ENCODE data around the gene OLA1. TPM values are rescaled to one million over a fixed set of nuclear protein-coding genes. Genes with fewer than 3 reads are reported as not detected.

The OLA1 gene
- total RNA-seq, 2 experiments from 2014 or later = 64.3 to 83.1 TPM

DNA sequence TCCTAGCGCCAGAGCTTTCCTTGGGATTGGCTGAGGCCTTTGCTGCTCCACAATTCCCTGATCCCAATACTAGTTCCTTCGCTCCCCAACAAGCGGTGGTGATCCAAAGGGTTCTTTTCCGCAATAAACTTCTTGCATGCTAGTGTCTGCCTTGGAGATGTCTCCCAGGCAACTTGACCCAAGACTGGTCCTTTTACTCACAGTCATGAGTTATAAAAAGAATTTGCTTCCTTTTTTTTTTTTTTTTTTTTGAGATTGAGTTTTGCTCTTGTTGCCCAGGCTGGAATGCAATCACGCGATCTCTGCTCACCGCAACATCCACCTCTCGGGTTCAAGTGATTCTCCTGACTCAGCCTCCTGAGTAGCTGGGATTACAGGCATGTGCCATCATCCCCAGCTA lies 193.4 kb downstream of the OLA1 start:
- CTCF ChIA-PET = interaction anchor here (0.7 kb wide), 1 partner anchor 534 kb away, joined by 3 read pairs; no protein-coding TSS in a partner anchor
- Mint-ChIP-seq H3K4me3 (no peak overlapping the region), H3K36me3 (peaks cover 3% of the 10 kb centered on the region), H3K27ac (no peak overlapping the region), H3K27me3 (peaks cover 7% of the 10 kb centered on the region), H3K9me3 (ENCODE audit: low read depth) (peaks cover 10% of the 10 kb centered on the region), H3K4me1 (no peaks in the 10 kb centered on the region)
- no peak for DNase-seq
- no peak for ATAC-seq

DNA sequence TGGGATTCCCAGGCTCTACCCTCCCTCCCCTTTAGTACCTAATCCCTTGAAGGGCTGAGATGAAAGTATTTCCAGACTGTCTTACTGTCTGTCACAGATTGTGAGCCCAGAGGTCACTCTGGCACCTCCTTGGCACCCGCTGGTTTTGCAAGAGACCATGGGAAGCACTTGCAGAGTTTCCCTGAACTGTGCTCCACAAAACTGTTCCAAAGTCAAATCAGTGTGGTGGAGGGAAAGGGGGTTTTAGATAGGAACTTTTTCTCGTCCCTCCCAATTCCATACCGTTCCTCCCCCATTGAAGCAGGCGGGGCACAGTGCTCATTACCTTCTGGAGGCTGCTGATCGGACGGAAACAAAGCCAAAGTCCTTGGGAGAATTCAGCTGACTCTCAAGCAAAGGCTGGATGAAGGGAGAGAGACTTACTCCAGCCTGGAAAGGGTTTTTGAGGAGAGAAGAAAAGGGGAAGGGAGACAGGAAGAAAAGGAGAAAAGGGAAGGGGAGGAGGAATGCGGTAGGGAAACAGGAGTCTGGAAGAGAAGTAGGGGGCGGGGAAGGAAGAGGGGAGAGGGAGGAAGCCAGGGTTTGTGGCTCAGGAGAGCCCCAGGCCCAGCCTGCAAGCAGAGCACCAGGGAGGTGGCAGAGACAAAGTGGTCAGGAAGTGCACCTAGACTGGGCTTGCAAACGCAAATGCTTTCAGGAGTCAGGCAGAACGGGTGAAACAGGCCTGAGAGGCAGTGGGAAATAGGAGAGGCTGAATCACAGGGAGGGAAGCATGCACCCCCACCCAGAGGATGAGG lies 194.8 kb downstream of the OLA1 start:
- Mint-ChIP-seq H3K36me3 (peaks cover 2% of the 10 kb centered on the region), H3K9me3 (ENCODE audit: low read depth) (peaks cover 3% of the 10 kb centered on the region), H3K4me1 (no peaks in the 10 kb centered on the region), H3K27ac (no peak overlapping the region), H3K4me3 (no peak overlapping the region), H3K27me3 (peaks cover 9% of the 10 kb centered on the region)
- ATAC-seq (no peak), DNase-seq (no peak)
- CTCF ChIA-PET = no interaction called here

DNA sequence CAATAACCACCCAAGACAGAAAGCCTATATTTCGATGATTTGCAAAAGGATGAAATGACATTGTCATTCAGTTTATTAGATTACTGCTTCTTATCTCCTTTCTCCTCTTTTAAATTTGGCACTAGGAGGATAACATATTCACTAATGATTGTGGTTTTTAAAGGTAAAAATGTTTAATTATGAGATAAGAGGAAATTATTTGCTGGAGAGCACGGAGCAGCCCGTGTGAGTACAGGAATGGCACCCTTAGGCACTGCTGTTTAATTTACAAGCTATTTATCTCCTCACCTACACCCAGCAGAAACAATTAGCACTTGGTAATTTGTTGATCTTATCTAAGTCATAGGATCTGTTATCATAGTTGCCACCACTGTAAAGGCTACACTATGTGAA lies 195.8 kb downstream of the OLA1 start:
- Mint-ChIP-seq H3K4me3 (no peak overlapping the region), H3K27ac (no peak overlapping the region), H3K27me3 (peaks cover 7% of the 10 kb centered on the region), H3K36me3 (no peaks in the 10 kb centered on the region), H3K4me1 (no peaks in the 10 kb centered on the region), H3K9me3 (ENCODE audit: low read depth) (no peaks in the 10 kb centered on the region)
- DNase-seq (no peak), ATAC-seq (no peak)
- CTCF ChIA-PET = no interaction called here

DNA sequence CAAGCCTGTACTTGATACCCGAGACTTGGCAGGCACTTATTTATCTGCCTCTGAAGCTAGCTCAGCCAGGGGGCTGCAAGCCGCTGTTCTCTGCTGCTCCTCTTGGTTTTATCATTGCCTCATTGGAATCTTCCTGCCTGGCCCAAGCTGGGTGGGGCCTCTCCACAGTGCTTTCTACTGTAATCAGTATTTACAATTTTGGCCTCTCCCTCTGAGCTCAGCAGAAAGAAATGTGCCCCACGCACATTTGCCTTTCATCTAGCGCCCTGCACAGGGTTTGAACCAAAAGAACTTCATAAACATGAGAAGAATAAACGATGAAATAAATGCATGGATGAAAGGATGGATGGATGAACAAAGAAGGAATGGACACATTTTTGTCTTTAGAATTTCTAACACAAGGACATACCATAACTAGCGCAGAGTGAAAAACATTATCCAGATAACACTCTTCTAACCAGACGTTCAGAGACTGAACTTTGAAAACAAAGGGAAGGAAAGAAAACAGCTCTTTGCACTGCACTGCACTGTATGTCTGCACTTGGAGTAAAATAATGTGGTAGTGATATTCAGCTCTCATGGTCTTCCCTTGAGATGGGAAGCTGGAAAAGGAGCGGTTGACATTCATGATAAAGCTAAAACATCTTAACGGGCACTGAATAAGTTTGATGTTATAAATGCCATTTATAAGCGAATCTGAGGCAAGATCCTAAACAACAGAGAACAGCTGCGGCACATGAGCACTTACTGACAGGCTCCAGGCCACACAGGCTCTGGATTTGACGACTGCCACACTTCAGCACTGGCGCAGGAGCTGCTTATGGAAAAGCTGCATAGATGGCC lies 196.4 kb downstream of the OLA1 start:
- CTCF ChIA-PET = no interaction called here
- H3K36me3 Mint-ChIP-seq = no peaks in the 10 kb centered on the region
- ATAC-seq (no peak), DNase-seq (no peak)
- H3K27me3 Mint-ChIP-seq = peaks cover 7% of the 10 kb centered on the region
- no peak overlapping the region for H3K4me3 Mint-ChIP-seq
- H3K27ac Mint-ChIP-seq = no peak overlapping the region
- H3K9me3 Mint-ChIP-seq (ENCODE audit: low read depth) = no peaks in the 10 kb centered on the region
- no peaks in the 10 kb centered on the region for H3K4me1 Mint-ChIP-seq

DNA sequence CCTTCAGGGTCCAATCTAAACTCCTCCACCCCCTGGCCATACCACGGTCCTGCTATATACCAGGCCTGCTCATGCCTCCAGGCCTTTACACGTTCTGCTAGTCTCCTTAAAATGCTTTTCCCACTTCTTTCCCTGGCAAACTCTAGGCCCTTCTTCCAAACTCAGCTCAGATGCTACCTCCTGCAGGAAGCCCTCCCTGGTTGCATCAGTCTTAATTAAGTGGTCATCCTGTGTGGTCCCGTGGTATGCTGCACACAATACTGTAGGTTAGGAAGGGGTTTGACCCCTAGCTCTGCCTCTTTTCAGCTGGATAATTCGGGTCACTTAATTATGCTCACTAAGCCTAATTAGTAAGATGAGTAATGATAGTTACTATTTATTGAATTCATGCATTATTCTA lies 197.3 kb downstream of the OLA1 start:
- ATAC-seq (no peak), DNase-seq (no peak)
- CTCF ChIA-PET = interaction anchor here (1.3 to 1.5 kb wide), 2 partner anchors 10 to 19 kb away, joined by 3 read pairs; no protein-coding TSS in a partner anchor
- no peak overlapping the region for H3K4me3 Mint-ChIP-seq
- no peak overlapping the region for H3K27ac Mint-ChIP-seq
- no peaks in the 10 kb centered on the region for H3K9me3 Mint-ChIP-seq (ENCODE audit: low read depth)
- H3K4me1 Mint-ChIP-seq = no peaks in the 10 kb centered on the region
- no peaks in the 10 kb centered on the region for H3K36me3 Mint-ChIP-seq
- H3K27me3 Mint-ChIP-seq = peaks cover 9% of the 10 kb centered on the region

DNA sequence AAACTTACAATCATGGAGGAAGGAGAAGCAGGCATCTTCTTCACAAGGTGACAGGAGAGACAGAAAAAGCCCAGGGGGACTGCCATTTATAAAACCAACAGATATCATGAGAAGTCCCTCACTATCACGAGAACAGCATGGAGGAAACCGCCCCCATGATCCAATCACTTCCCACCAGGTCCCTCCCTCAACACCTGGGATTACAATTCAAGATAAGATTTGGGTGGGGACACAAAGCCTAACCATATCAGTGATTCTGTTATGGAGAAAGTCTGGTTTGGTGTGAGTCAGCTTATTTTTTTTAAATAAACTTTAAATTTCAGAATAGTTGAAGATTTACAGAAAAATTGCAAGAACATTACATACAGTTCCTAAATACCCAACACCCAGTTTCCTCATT lies 198.4 kb downstream of the OLA1 start:
- peaks cover 12% of the 10 kb centered on the region for H3K27me3 Mint-ChIP-seq
- CTCF ChIA-PET = interaction anchor here (1.3 to 1.5 kb wide), 2 partner anchors 9 to 20 kb away, joined by 3 read pairs; no protein-coding TSS in a partner anchor
- no peaks in the 10 kb centered on the region for H3K4me1 Mint-ChIP-seq

DNA sequence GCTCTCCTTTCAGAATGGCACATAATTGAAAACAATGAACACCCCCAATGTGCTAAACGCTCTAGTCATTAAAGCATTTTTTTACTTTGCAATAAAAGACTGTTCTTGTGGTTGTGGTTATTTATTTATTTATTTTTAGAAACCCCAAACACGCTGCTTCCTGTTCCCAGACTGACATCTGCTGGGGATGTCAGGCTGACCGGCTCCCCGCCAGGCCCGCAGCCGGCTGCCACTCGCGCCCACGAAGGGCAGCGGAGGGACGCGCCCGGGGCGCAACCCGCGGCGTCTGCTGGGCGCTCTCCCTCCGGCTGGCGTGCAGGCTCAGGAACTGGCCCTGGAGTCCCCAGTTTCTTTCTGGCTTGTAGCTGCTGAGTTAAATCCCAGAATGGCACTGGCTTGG lies 200.1 kb downstream of the OLA1 start:
- H3K36me3 Mint-ChIP-seq = no peaks in the 10 kb centered on the region
- no peak for DNase-seq
- H3K4me1 Mint-ChIP-seq = peaks cover 6% of the 10 kb centered on the region
- CTCF ChIA-PET = no interaction called here
- no peak overlapping the region for H3K27ac Mint-ChIP-seq
- H3K27me3 Mint-ChIP-seq = peaks cover 14% of the 10 kb centered on the region
- no peak overlapping the region for H3K4me3 Mint-ChIP-seq
- H3K9me3 Mint-ChIP-seq (ENCODE audit: low read depth) = no peaks in the 10 kb centered on the region
- no peak for ATAC-seq

More for the DNA sequence above, 198.4 kb downstream of the OLA1 start:
- ATAC-seq (no peak), DNase-seq (no peak)
- Mint-ChIP-seq H3K4me3 (no peak overlapping the region), H3K9me3 (ENCODE audit: low read depth) (no peaks in the 10 kb centered on the region), H3K27ac (no peak overlapping the region), H3K36me3 (no peaks in the 10 kb centered on the region)

DNA sequence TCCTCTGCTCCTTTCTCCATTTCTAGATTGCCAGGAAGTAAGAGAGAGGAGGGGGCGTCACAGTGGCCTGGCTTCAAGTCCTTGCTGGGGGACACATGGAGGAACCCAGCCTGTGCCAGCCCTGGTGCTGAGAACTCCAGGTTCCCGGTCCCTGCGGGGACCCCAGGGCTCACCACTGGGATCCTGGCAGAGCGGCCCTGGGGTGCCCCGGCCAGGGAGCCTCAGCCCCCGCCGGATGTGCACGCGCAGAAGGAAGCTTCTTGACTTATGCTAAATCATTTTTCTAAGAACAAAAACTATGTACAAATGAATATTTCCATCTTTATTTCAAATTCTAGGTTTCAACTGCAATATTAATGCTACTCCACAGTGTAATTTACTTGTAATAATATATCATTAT lies 200.6 kb downstream of the OLA1 start:
- Mint-ChIP-seq H3K4me1 (peaks cover 7% of the 10 kb centered on the region), H3K4me3 (no peak overlapping the region), H3K36me3 (no peaks in the 10 kb centered on the region), H3K27me3 (peaks cover 14% of the 10 kb centered on the region), H3K9me3 (ENCODE audit: low read depth) (no peaks in the 10 kb centered on the region), H3K27ac (no peak overlapping the region)
- ATAC-seq = no peak
- CTCF ChIA-PET = no interaction called here
- DNase-seq = no peak

DNA sequence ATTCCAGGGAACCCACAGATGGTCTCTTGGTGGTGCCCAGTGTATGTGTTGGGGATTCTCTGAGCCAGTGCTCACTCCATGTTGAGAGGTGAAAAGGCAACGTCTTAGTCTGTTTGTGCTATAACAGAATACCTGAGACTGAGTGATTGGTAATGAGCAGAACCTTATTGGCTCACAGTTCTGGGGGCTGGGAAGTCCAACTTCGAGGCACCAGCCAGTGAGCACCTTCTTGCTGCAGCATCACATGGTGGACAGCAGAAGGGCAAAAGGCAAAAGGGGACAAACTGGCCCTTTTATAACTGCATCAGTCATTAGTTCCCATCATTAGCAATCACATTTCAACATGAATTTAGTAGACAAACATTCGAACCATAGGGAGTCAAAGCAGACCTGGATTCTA lies 202.2 kb downstream of the OLA1 start:
- CTCF ChIA-PET = no interaction called here

DNA sequence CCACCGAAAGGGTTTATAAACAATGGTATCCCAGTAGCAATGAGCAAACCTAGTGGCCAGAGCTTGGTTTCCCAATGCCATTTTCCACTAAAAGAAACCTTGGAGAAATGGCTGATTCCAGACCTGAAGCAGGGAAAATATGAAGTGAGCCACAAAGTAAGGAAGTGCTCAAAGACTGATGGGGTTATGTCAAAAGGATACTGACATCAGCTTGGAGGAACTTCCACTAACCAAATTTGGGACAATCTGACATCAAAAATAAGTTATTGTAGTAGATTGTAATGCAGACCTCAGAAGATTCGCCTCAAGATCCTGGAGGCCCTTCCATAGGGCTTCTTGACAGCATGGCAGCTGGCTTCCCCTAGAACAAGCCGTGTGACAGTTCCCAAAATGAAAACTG lies 203.8 kb downstream of the OLA1 start:
- peaks cover 12% of the 10 kb centered on the region for H3K4me1 Mint-ChIP-seq
- H3K27ac Mint-ChIP-seq = no peak overlapping the region
- H3K4me3 Mint-ChIP-seq = no peak overlapping the region
- CTCF ChIA-PET = no interaction called here
- DNase-seq = no peak
- no peak for ATAC-seq
- peaks cover 14% of the 10 kb centered on the region for H3K27me3 Mint-ChIP-seq
- H3K9me3 Mint-ChIP-seq (ENCODE audit: low read depth) = no peaks in the 10 kb centered on the region
- no peaks in the 10 kb centered on the region for H3K36me3 Mint-ChIP-seq

More for the DNA sequence above, 202.2 kb downstream of the OLA1 start:
- Mint-ChIP-seq H3K27me3 (peaks cover 14% of the 10 kb centered on the region), H3K4me1 (peaks cover 7% of the 10 kb centered on the region), H3K27ac (no peak overlapping the region), H3K4me3 (no peak overlapping the region), H3K36me3 (no peaks in the 10 kb centered on the region), H3K9me3 (ENCODE audit: low read depth) (no peaks in the 10 kb centered on the region)
- no peak for DNase-seq
- ATAC-seq = no peak

DNA sequence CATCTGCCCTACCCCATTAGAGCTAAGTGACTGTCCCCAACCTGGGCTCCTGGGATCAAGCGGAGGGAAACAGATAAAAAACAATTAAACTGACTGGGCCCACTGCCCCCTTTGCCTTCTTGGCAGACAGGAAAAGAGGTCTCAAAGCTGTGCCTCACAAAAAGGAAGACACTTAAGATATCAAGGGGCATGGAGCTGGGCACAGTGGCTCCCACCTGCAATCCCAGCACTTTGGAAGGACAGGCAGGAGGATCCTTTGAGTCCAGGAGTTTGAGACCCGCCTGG lies 208.0 kb downstream of the OLA1 start:
- no peak overlapping the region for H3K27ac Mint-ChIP-seq
- H3K9me3 Mint-ChIP-seq (ENCODE audit: low read depth) = no peaks in the 10 kb centered on the region
- no peak for ATAC-seq
- peaks cover 8% of the 10 kb centered on the region for H3K27me3 Mint-ChIP-seq
- peaks cover 19% of the 10 kb centered on the region for H3K4me1 Mint-ChIP-seq
- CTCF ChIA-PET = interaction anchor here (1.0 to 1.1 kb wide), 3 partner anchors 79 to 301 kb away, joined by 3 read pairs; no protein-coding TSS in a partner anchor
- H3K36me3 Mint-ChIP-seq = no peaks in the 10 kb centered on the region
- no peak for DNase-seq
- no peak overlapping the region for H3K4me3 Mint-ChIP-seq

DNA sequence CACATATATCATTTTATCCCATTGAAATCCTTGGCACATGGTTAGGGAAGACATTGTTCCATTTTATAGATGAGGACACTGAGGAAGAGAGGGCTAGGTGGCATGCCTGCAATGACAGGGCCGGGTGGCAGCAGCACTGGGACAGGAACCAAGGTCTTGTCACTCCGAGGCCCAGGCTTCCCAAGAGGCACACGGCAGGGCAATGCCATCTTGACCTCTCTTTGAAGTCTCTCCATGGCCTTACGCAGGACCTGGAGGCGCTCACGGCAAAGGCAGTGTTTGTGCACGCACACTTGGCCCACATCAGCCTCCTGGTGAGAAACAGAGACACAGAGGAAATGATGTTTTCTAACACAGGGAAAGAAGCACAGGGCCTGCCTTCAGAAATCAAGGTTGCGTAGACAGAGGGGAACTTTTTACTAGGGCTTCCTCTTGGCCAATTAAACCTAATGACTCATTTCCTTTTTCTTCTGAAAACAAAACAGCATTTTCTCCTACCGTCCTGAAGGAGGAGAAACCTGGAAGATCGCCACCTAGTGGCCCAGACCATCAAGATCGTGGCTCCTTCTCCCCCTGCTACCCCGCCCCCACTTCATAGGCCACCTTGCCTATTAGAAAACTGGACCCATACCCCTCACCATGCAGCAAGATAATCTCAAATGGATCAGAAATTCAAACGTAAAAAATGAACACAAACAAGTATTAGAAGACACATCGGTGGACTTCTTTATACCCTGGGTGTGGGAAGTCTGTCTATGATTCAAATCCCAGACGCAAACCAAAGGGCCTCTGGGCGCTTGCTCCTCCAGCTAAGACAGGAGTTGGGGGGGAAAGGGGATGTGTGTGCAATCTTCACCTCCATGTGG lies 208.5 kb downstream of the OLA1 start:
- ATAC-seq (peak; percentile 98), DNase-seq (peak; percentile 89)
- no peaks in the 10 kb centered on the region for H3K36me3 Mint-ChIP-seq
- peaks cover 4% of the 10 kb centered on the region for H3K27me3 Mint-ChIP-seq
- no peaks in the 10 kb centered on the region for H3K9me3 Mint-ChIP-seq (ENCODE audit: low read depth)
- H3K4me1 Mint-ChIP-seq = peaks cover 19% of the 10 kb centered on the region
- no peak overlapping the region for H3K4me3 Mint-ChIP-seq
- H3K27ac Mint-ChIP-seq = peak overlapping the region; percentile 83
- CTCF ChIA-PET = interaction anchor here (1.0 to 1.1 kb wide), 3 partner anchors 78 to 302 kb away, joined by 3 read pairs; no protein-coding TSS in a partner anchor

DNA sequence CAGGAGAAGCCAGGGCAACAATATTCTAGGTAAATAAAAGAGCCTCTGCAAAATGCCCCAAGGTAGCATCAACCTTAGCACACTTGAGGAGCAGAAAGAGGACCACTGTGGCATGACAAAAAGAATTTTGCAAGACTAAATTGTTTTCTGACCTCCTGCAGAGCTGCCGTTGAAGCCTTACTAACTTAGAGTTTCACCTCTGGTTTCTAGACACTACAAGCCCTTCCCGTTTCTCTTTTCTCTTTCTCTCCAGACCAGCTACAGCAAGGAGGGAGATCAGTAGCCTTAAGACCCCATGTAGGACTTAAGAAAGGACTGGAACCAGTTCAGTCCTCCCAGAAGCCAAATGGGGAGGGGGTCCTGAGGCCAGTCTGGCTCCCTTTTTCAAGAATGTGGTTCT lies 209.9 kb downstream of the OLA1 start:
- Mint-ChIP-seq H3K36me3 (no peaks in the 10 kb centered on the region), H3K4me1 (peaks cover 15% of the 10 kb centered on the region), H3K27me3 (peaks cover 6% of the 10 kb centered on the region), H3K27ac (no peak overlapping the region), H3K9me3 (ENCODE audit: low read depth) (no peaks in the 10 kb centered on the region), H3K4me3 (no peak overlapping the region)
- no peak for DNase-seq
- CTCF ChIA-PET = no interaction called here
- ATAC-seq = no peak
